Lung (tissue), 12 donors: ENCODE results near the gene PXYLP1. TPM values are rescaled to one million over a fixed set of nuclear protein-coding genes. Genes with fewer than 3 reads are reported as not detected.

Source experiments
- ATAC-seq: fragments of 200-7000 bp; cut with Tn5 transposase; one replicate; pipeline ENCODE4 v1.9.1; 2020; ENCODE audit warnings: moderate number of reproducible peaks; ENCODE audit not compliant: insufficient read depth, low FRiP score
- DNase-seq, 3 donors: peaks; one replicate each; pipeline ENCODE4 v3.0.0-alpha.2; 2013 to 2017
- H3K27ac ChIP-seq, 2 donors: one replicate each; pipeline ENCODE4 v1.5.1; 2013; ENCODE audit warnings: mild to moderate bottlenecking in 2 of 2, moderate library complexity in 2 of 2, control low read depth in 1 of 2, inconsistent platforms in 1 of 2, low read depth in 1 of 2, low read length in 1 of 2
- H3K27me3 ChIP-seq, 3 donors: one replicate each; pipeline ENCODE4 v1.5.1; 2013; ENCODE audit warnings: low read length in 2 of 3; ENCODE audit not compliant: control insufficient read depth in 3 of 3, insufficient read depth in 3 of 3
- H3K36me3 ChIP-seq, 4 donors: one replicate each; pipeline ENCODE4 v1.5.1; 2013; ENCODE audit warnings: low read length in 4 of 4, mild to moderate bottlenecking in 1 of 4, moderate library complexity in 1 of 4; ENCODE audit not compliant: control insufficient read depth in 4 of 4, insufficient read depth in 4 of 4
- H3K4me1 ChIP-seq, 5 donors: one replicate each; pipeline ENCODE4 v1.5.1; 2013; ENCODE audit warnings: low read length in 5 of 5, mild to moderate bottlenecking in 2 of 5, moderate library complexity in 1 of 5; ENCODE audit not compliant: control insufficient read depth in 5 of 5, insufficient read depth in 5 of 5
- H3K4me3 ChIP-seq: one replicate; pipeline ENCODE4 v1.5.1; 2013; ENCODE audit warnings: mild to moderate bottlenecking, control low read depth, moderate library complexity
- H3K9ac ChIP-seq, 2 donors: one replicate each; pipeline ENCODE4 v1.5.1; 2013; ENCODE audit warnings: low read length in 2 of 2, control low read depth in 1 of 2; ENCODE audit not compliant: insufficient read depth in 1 of 2
- H3K9me3 ChIP-seq, 4 donors: one replicate each; pipeline ENCODE4 v1.5.1; 2013; ENCODE audit warnings: low read length in 3 of 4, mild to moderate bottlenecking in 1 of 4, moderate library complexity in 1 of 4; ENCODE audit not compliant: control insufficient read depth in 4 of 4, insufficient read depth in 3 of 4
- WGBS, 2 donors: extraction: QIAGEN DNeasy Blood & Tissue Kit; methylation state at CpG; one replicate each; pipeline ENCODE4 v1.1.7; 2013; 5-methylcytosine and 5-hydroxymethylcytosine counted together
- polyA plus RNA-seq, 2 donors: library from polyadenylated mRNA; stranded (reverse); fragments of 200-250 nt; gene quantifications; one replicate each; pipeline ENCODE4 v1.2.1, GENCODE V29; 2013
- total RNA-seq, 2 donors: library from RNA; depleted of rRNA in 1 of 2; stranded (reverse); fragments of >200 nt in 1 of 2; gene quantifications; one replicate each; pipeline ENCODE4 v1.2.1, GENCODE V29; 2014 to 2021
- TF ChIP-seq, protein P1 (sequence below): IDR thresholded peaks from 2 replicates; pipeline ENCODE4 v1.5.1; 2012; ENCODE audit warnings: mild to moderate bottlenecking; ENCODE audit errors: control extremely low read depth, extremely low read depth
- donor health status: control.
- donor health status: control.
- donor health status: Bipolar disorder and iron deficiency.
- donor health status: healthy.
- donor health status: DM: yes; HTN: yes; CAD: no.

Gene PXYLP1
- total and polyA plus RNA-seq, 4 donors, result 6.3 to 17.8 (median 7.4) TPM

DNA sequence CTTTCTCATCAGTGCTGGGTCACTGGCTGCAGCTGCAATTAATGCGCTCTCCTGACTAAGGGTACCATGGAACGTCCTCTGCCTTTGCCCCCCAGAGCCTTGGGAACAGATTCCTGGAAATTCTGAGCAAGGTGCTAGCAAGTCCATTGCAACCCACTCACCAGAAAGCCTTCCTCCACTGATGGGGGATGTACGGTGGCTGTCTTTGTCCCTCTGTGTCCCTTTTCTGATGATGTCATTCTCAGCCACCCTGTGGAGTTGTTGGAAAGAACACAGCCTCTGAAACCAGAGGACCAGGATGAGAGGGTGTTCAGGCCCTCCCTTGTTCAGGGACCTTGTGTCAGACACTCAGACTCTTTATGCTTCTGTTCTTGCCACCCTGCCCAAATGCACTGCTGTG is 98.6 kb downstream of the PXYLP1 start:
- WGBS, 2 donors, result 92 to 95% methylated on average over 3 of the region's 3 CpGs
- no peak overlapping the region for H3K27ac ChIP-seq
- H3K4me3 ChIP-seq, result no peak overlapping the region
- H3K36me3 ChIP-seq, result no peaks in the 10 kb centered on the region
- no peak for ATAC-seq
- TF ChIP-seq, protein P1, sequence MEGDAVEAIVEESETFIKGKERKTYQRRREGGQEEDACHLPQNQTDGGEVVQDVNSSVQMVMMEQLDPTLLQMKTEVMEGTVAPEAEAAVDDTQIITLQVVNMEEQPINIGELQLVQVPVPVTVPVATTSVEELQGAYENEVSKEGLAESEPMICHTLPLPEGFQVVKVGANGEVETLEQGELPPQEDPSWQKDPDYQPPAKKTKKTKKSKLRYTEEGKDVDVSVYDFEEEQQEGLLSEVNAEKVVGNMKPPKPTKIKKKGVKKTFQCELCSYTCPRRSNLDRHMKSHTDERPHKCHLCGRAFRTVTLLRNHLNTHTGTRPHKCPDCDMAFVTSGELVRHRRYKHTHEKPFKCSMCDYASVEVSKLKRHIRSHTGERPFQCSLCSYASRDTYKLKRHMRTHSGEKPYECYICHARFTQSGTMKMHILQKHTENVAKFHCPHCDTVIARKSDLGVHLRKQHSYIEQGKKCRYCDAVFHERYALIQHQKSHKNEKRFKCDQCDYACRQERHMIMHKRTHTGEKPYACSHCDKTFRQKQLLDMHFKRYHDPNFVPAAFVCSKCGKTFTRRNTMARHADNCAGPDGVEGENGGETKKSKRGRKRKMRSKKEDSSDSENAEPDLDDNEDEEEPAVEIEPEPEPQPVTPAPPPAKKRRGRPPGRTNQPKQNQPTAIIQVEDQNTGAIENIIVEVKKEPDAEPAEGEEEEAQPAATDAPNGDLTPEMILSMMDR, result no peak
- H3K4me1 ChIP-seq, result peaks cover 0 to 12% (median 0%) of the 10 kb centered on the region in 5 donors
- H3K9ac ChIP-seq, result no peak overlapping the region
- DNase-seq, result no peak
- H3K9me3 ChIP-seq, result no peaks in the 10 kb centered on the region
- no peaks in the 10 kb centered on the region for H3K27me3 ChIP-seq

DNA sequence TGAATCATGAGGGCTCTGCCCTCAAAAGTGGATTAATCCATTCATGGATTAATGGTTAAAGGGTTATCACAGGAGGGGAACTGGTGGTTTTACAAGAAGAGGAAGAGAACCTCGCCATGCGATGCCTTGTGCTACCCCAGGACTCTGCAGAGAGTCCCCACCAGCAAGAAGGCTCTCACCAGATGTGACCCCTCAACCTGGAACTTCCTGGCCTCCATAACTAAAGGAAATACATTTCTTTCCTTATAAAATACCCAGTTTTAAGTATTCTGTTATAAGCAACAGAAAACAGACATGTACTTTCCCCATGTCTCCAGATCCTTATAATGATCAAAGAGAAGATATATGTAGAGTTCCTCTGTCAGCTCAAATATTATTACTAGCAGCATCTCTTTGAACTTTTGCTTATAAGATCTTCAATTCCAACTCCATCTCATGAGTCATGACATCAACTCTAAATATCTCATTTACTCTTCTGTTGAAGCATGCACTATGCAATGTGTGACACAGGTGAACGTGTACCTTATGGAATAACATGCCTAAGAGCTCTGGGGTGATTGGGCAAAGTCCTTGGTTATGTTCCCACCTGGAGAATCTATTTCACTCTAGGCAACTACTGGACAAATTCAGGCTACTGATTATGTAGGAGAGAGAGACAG is 99.2 kb downstream of the PXYLP1 start:
- no peaks in the 10 kb centered on the region for H3K36me3 ChIP-seq
- no peaks in the 10 kb centered on the region for H3K9me3 ChIP-seq
- TF ChIP-seq, protein P1, result no peak
- H3K27ac ChIP-seq, result no peak overlapping the region
- DNase-seq (no peak), ATAC-seq (no peak)
- 80 to 83% methylated on average over 3 of the region's 3 CpGs for WGBS, 2 donors
- H3K4me3 ChIP-seq, result no peak overlapping the region
- peaks cover 0 to 14% (median 0%) of the 10 kb centered on the region in 5 donors for H3K4me1 ChIP-seq
- no peaks in the 10 kb centered on the region for H3K27me3 ChIP-seq
- no peak overlapping the region for H3K9ac ChIP-seq

DNA sequence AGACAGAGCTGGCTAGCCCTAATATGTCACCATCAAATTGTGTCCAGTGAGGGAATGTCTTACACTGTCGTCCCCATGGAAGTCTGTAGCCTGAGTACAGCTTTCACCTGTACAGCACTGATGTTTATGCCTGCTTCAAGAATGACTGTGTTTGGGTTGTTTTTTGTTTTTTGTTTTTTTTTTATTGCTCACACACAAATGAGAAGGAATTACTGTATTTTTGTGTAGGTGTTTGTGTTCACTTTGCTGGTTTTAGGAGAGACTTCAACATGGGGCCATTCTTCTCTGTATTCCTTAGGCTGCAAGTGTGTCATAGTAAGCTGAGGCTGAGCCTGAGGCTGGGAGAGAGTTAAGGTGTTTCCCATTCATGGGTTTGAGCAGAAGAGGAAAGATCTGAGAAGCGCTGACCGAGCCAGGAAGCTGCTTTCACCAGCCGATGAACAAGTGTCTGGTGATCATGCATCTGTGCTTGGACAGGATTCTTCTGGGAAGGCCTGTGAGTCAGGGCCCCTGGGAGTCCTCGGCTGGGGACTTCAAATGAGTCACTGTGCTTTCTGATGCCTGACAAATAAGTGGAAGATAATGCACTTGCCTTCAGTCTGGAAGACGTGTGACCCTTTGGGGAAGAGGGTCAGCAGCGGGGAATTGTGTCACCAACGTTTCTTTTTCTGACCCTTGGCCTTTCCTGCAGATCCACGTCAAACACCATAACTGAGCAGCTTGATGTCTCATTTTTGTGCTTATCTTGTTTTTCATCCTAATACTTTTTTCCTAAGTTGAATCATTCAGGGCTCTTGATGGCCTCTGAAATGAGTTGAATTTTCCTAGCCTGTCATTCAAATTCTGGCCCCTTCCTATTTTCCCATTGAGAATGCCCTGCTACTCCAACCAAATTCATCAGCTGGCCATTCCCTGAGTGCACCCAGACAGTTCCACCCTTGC is 100.0 kb downstream of the PXYLP1 start:
- TF ChIP-seq, protein P1, result no peak
- H3K4me1 ChIP-seq, result peaks cover 0 to 17% (median 0%) of the 10 kb centered on the region in 5 donors
- DNase-seq, result no peak

More for the DNA sequence above, 100.0 kb downstream of the PXYLP1 start:
- 70 to 80% methylated on average over 9 of the region's 9 CpGs for WGBS, 2 donors
- Histone ChIP-seq H3K4me3 (no peak overlapping the region), H3K9ac (no peak overlapping the region), H3K27me3 (no peaks in the 10 kb centered on the region), H3K36me3 (no peaks in the 10 kb centered on the region), H3K9me3 (no peaks in the 10 kb centered on the region), H3K27ac (peak overlapping the region in 1 of 2 donors; percentile 77)
- peak; percentile 91 for ATAC-seq
